Stomach (tissue), 9 donors: ENCODE measurements around the gene EPB41. TPM values are rescaled to one million over a fixed set of nuclear protein-coding genes. Genes with fewer than 3 reads are reported as not detected.
"Not testable (repeated sequence)": the region's sequence is repeated elsewhere in the genome, so short reads cannot be mapped to it uniquely, and the experiment has no call there.

ENCODE experiments used
- DNase-seq, 2 donors: peaks; one replicate each; pipeline versions ENCODE4 v3.0.0 to v3.0.0-alpha.2; 2013 to 2019
- H3K27ac ChIP-seq, 5 donors: fragments of 200-600 bp in 4 of 5; sonication (generic) in 4 of 5; one replicate each; pipeline ENCODE4 v1.5.1; 2013 to 2019; ENCODE audit warnings: mild to moderate bottlenecking in 1 of 5, moderate library complexity in 1 of 5
- H3K27me3 ChIP-seq, 3 donors: fragments of 200-600 bp; sonication (generic); one replicate each; pipeline ENCODE4 v1.5.1; 2017 to 2019; ENCODE audit warnings: mixed run types in 1 of 3
- H3K36me3 ChIP-seq, 4 donors: fragments of 200-600 bp; sonication (generic); 1 replicate in 3 of 4; 2 replicates in 1 of 4; pipeline ENCODE4 v1.5.1; 2016 to 2019
- H3K4me1 ChIP-seq, 4 donors: fragments of 200-600 bp; sonication (generic); one replicate each; pipeline ENCODE4 v1.5.1; 2016 to 2019
- H3K4me3 ChIP-seq, 4 donors: fragments of 200-600 bp; sonication (generic) in 3 of 4; one replicate each; pipeline ENCODE4 v1.5.1; 2016 to 2019; ENCODE audit warnings: mild to moderate bottlenecking in 1 of 4
- H3K9me3 ChIP-seq, 4 donors: fragments of 200-600 bp; sonication (generic); one replicate each; pipeline ENCODE4 v1.5.1; 2016 to 2019
- EP300 ChIP-seq: sonication (generic); formaldehyde crosslinking; IDR thresholded peaks from one replicate; pipeline ENCODE4 v1.6.1; 2017; ENCODE audit warnings: antibody characterized with exemption
- POLR2A ChIP-seq, 4 donors: fragments of 450-650 bp; IDR thresholded peaks; one replicate each; pipeline ENCODE4 v1.6.1; 2016; ENCODE audit warnings: antibody characterized with exemption in 4 of 4, control low read depth in 2 of 4, mild to moderate bottlenecking in 1 of 4, moderate library complexity in 1 of 4
- POLR2AphosphoS5 ChIP-seq, 3 donors: sonication (generic); formaldehyde crosslinking; IDR thresholded peaks; one replicate each; pipeline ENCODE4 v1.6.1; 2016; ENCODE audit warnings: antibody characterized with exemption in 3 of 3
- WGBS, 5 donors: extraction: QIAGEN DNeasy Blood & Tissue Kit in 3 of 5; methylation state at CpG; one replicate each; pipeline versions ENCODE4 v1.1.5 to v1.1.7; 2013 to 2018; 5-methylcytosine and 5-hydroxymethylcytosine counted together
- intact Hi-C: fragments of 100-400 bp; cut with DNase I; formaldehyde crosslinking; loops from one replicate; pipeline ENCODE4 v1.15.1; 2023; ENCODE audit warnings: low total_unique reads
- polyA plus RNA-seq, 3 donors: library from polyadenylated mRNA; stranded (reverse); fragments of 200-250 nt; gene quantifications; one replicate each; pipeline ENCODE4 v1.2.3, GENCODE V29; 2013
- total RNA-seq, 5 donors: library from RNA; depleted of rRNA; stranded (reverse); fragments of >200 nt; gene quantifications; one replicate each; pipeline versions ENCODE4 v1.1.0 to v1.2.3, GENCODE V29; 2014 to 2016
- TF ChIP-seq, protein P1 (sequence below), 7 experiments: fragments of 450-650 bp in 4 of 7; fragments of 200-600 bp in 3 of 7; sonication (generic) in 3 of 7; IDR thresholded peaks; one replicate each; pipeline ENCODE4 v1.5.1; 2016 to 2019; ENCODE audit warnings: antibody characterized with exemption in 7 of 7, control low read depth in 2 of 7, mild to moderate bottlenecking in 1 of 7
- donor health status: healthy with polysubstance abuse.
- donor health status: Bipolar disorder and iron deficiency.
- donor health status: healthy.

EPB41 gene
- total and polyA plus RNA-seq, 8 donors = 6.4 to 112 (median 48.1) TPM

DNA sequence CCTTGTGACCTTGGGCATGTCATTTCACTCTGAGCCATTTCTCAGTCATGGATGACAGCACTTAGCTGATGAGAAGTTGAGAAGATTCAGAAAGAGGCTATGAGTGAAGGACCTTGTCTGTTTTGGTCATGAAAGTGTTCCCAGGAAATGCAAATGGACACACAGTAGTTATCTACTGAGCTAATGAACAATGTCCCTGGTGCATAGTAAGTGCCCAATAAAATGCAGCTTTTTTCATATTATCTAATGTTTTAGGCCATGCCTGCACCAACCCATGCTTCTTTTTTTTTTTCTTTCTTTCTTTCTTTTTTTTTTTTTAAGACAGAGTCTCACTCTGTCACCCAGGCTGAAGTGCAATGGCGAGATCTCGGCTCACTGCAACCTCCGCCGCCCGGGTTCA lies 44.4 kb upstream of the EPB41 start:
- no peaks in the 10 kb centered on the region for H3K9me3 ChIP-seq
- TF ChIP-seq POLR2A (IDR thresholded peaks at IDR 0.05) (no peak), POLR2AphosphoS5 (IDR thresholded peaks at IDR 0.05) (no peak), EP300 (no peak)
- DNase-seq = no peak
- intact Hi-C loops = no loop called here
- H3K4me3 ChIP-seq = no peak overlapping the region
- H3K36me3 ChIP-seq = no peaks in the 10 kb centered on the region
- H3K27ac ChIP-seq = no peak overlapping the region
- H3K27me3 ChIP-seq = peaks cover 0 to 27% (median 0%) of the 10 kb centered on the region in 3 donors
- no peaks in the 10 kb centered on the region for H3K4me1 ChIP-seq
- 94 to 98% (median 96%) methylated on average over 5 of the region's 5 CpGs for whole genome bisulfite sequencing, 5 donors

DNA sequence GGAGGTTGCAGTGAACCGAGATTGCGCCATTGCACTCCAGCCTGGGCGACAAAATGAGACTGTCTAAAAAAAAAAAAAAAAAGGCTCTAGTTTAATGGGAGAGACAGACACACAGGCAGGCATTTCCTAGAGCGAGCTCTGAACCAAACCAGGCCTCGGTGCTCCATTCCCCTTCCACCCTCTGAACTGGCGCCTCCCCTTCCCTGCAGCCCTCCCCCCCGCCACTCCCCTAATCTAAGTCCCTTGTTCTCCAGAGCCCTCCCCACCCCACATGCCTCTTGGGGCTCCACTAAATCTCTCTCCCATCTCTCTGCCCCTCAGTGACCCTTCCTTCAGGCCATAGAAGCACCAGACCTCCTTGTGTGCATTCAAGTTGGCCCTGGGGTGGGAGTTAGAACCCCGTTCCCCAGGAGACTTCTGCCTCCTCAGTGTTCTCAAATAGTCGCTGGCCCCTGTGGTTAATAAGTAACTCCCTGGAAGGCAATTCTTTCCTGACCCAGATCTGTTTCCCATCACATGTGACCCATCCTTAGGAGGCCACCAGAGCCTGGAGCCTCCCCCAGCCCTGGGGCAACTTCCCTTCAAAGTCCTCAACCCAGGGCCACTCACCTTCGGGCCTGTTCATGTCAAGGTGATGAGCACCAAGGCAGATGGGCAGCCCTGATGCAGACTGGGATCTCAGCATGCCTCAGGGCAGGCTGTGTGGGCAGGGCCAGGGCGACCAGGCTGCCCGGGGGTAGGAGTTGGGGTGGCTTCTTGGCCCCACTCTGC lies 42.6 kb upstream of the EPB41 start:
- H3K9me3 ChIP-seq = no peaks in the 10 kb centered on the region
- intact Hi-C loops = no loop called here
- TF ChIP-seq, protein P1, sequence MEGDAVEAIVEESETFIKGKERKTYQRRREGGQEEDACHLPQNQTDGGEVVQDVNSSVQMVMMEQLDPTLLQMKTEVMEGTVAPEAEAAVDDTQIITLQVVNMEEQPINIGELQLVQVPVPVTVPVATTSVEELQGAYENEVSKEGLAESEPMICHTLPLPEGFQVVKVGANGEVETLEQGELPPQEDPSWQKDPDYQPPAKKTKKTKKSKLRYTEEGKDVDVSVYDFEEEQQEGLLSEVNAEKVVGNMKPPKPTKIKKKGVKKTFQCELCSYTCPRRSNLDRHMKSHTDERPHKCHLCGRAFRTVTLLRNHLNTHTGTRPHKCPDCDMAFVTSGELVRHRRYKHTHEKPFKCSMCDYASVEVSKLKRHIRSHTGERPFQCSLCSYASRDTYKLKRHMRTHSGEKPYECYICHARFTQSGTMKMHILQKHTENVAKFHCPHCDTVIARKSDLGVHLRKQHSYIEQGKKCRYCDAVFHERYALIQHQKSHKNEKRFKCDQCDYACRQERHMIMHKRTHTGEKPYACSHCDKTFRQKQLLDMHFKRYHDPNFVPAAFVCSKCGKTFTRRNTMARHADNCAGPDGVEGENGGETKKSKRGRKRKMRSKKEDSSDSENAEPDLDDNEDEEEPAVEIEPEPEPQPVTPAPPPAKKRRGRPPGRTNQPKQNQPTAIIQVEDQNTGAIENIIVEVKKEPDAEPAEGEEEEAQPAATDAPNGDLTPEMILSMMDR (IDR thresholded peaks at IDR 0.05) = no peak
- TF ChIP-seq POLR2A (IDR thresholded peaks at IDR 0.05) = no peak
- no peak for TF ChIP-seq EP300
- no peak for TF ChIP-seq POLR2AphosphoS5 (IDR thresholded peaks at IDR 0.05)
- H3K4me3 ChIP-seq = no peak overlapping the region
- H3K4me1 ChIP-seq = peaks cover 0 to 8% (median 6%) of the 10 kb centered on the region in 4 donors
- 62 to 86% (median 69%) methylated on average over 10 to 12 of the region's 12 CpGs for WGBS, 5 donors
- no peaks in the 10 kb centered on the region for H3K36me3 ChIP-seq
- H3K27ac ChIP-seq = no peak overlapping the region
- peaks cover 0 to 30% (median 0%) of the 10 kb centered on the region in 3 donors for H3K27me3 ChIP-seq
- DNase-seq = peak in 1 of 2 donors; percentile 60

DNA sequence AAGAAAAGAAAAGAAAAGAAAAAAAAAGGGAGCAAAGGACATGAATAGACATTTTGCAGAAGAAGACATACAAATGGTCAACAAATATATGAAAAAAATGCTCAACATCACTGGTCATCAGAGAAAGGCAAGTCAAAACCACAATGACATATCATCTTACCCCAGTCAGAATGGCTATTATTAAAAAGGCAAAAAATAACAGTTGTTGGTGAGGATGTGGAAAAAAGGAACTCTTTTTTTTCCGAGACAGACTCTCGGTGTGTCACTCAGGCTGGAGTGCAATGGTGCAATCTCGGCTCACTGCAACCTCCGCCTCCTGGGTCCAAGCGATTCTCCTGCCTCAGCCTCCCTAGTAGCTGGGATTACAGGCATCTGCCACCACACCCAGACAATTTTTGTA lies 39.2 kb upstream of the EPB41 start:
- peaks cover 0 to 24% (median 0%) of the 10 kb centered on the region in 3 donors for H3K27me3 ChIP-seq
- not testable (repeated sequence) for H3K36me3 ChIP-seq, H3K4me3 ChIP-seq, H3K9me3 ChIP-seq, H3K27ac ChIP-seq, DNase-seq
- peaks cover 0 to 15% (median 9%) of the 10 kb centered on the region in 4 donors for H3K4me1 ChIP-seq
- intact Hi-C loops = loop anchor here (5.0 kb wide), 2 partner anchors 93 to 157 kb away; no protein-coding TSS in a partner anchor
- WGBS, 5 donors = 71 to 86% (median 83%) methylated on average over 5 of the region's 5 CpGs

DNA sequence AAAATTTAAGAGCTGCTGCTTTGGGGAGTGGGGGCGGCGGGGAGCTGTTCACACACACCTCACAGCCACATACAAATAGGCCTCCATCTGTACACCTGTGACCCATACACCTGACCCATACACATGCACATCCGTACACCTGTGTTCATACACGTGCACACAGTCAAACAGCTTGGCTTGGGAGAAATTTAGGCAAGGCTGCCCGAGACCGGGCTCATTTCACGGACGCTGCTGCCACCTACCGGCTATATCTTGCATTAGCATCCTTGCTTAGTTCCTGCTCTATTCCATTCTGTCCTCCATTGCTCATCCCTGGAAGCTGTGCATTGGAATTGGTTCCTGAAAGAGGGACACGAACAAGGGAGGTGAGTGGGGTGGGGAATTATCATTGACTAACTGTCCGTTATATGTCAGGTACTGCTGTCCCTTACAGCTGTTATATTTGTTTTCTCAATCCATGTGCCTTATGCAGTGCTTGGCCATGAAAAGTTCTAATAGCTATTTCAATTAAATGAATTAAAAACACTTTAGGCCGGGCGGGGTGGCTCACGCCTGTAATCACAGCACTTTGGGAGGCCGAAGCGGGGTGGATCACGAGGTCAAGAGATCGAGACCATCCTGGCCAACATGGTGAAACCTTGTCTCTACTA lies 37.1 kb upstream of the EPB41 start:
- no peaks in the 10 kb centered on the region for H3K36me3 ChIP-seq
- peaks cover 0 to 13% (median 0%) of the 10 kb centered on the region in 3 donors for H3K27me3 ChIP-seq
- WGBS, 5 donors = 20 to 23% (median 21%) methylated on average over 18 of the region's 18 CpGs
- H3K9me3 ChIP-seq = no peaks in the 10 kb centered on the region
- peak overlapping the region in 2 of 4 donors; percentile 6 to 25 for H3K4me3 ChIP-seq
- intact Hi-C loops = loop anchor here (5.0 kb wide), 2 partner anchors 95 to 155 kb away; no protein-coding TSS in a partner anchor
- H3K27ac ChIP-seq = no peak overlapping the region
- H3K4me1 ChIP-seq = peaks cover 0 to 21% (median 14%) of the 10 kb centered on the region in 4 donors
- TF ChIP-seq POLR2A (IDR thresholded peaks at IDR 0.05) = no peak
- peak in 2 of 3 donors; percentile 32 to 76 for TF ChIP-seq POLR2AphosphoS5 (IDR thresholded peaks at IDR 0.05)
- no peak for TF ChIP-seq EP300
- TF ChIP-seq, protein P1 (IDR thresholded peaks at IDR 0.05) = peak in 5 of 7 experiments; percentile 87 to 95 (median 91)
- DNase-seq = peak; percentile 87 to 94

DNA sequence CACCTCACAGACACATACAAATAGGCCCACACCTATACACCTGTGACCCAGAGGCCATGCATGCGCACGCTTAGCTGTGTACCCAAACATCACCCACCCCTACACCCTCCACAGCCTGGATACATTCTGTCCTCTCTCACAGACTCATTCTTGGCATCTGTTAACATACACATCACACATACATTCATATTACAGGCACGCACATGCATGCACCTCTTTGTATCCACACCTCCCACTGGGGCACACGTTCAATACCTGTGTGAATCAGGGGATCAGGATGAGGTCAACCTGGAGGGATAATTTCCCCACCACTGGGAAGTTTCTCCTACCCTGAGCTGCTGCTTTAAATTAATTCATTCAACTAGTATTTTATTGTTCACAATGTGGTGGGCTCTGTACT lies 35.6 kb upstream of the EPB41 start:
- 77 to 88% (median 85%) methylated on average over 4 of the region's 4 CpGs for WGBS, 5 donors
- no peak overlapping the region for H3K4me3 ChIP-seq
- H3K36me3 ChIP-seq = no peaks in the 10 kb centered on the region
- no peaks in the 10 kb centered on the region for H3K9me3 ChIP-seq
- H3K27me3 ChIP-seq = peaks cover 0 to 13% (median 0%) of the 10 kb centered on the region in 3 donors
- H3K4me1 ChIP-seq = peaks cover 3 to 30% (median 19%) of the 10 kb centered on the region in 4 donors
- H3K27ac ChIP-seq = no peak overlapping the region
- DNase-seq = no peak
- intact Hi-C loops = loop anchor here (5.0 kb wide), 2 partner anchors 96 to 154 kb away; no protein-coding TSS in a partner anchor
- TF ChIP-seq POLR2AphosphoS5 (IDR thresholded peaks at IDR 0.05) (no peak), POLR2A (IDR thresholded peaks at IDR 0.05) (no peak), EP300 (no peak)
- TF ChIP-seq, protein P1 (IDR thresholded peaks at IDR 0.05) = no peak
